NOMO-1 treated with DMSO at 0.1 percent for 48 hours (cell line): Measurements from ENCODE around the gene IMMP2L.
A peak's percentile ranks its signal among the peaks of the same experiment; 100 is the strongest.

Experiments used
- DNase-seq: peaks from one replicate; lab custom pipeline; 2025; ENCODE audit not compliant: unreplicated experiment; lab: John Stamatoyannopoulos, UW

The IMMP2L gene

DNA sequence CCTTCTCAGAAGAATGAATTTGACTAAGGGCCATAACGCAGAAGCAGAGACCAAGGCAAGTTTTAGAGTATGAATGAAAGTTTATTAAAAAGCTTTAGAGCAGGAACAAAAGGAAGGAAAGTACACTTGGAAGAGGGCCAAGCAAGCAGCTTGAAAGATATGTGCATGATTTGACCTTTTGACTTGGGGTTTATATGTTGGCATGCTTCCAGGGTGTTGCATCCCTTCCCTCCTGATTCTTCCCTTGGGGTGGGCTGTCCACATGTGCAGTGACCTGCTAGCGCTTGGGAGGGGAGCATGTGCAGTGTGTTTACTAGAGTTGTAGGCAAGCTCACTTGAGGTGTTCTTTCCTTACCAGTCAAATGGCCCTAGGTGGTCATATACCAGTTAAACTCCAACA lies 509.3 kb downstream of the IMMP2L start:
- DNase-seq, result no peak

DNA sequence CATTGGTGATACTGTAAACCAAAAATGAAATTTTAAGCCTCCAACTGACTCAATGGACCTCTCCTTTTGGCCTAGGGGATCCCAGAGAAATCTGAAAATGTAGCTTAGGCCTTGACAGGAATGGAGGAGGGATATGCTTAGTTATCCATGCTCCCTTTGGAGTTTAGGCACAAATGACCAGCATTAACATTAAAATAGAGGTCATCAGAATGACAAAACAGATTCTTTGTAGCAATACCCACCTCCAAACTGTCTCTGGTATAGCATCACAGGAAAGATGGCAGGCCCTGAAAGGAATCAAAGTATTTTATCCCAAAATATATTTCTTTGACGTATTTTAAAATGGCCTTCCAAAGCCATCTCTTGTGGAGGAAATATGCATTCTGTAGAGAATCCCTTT lies 510.5 kb downstream of the IMMP2L start:
- DNase-seq, result no peak

DNA sequence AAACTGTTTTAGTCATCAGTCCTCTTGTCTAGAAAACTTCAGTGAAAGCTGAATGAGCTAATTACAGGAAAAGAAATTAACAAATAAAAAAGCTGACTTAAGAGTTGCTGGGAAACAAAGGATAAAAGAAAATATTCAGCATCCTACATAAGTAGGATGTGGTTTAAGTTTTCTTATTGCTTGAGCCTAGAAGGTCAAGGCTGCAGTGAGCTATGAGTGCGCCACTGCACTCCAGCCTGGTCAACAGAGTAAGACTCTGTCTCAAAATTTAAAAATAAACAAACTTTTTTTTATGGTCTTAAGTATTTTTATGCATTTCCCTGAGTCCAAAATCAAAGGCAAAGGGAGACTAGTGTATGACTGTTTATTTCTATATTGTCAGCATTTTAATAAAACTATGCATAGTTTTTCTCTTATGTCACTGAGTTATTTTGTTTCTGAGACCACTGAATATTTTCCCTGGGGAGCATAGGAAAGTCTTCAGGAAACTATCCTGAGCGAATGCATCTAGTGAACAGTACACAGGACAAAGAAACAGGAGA lies 511.3 kb downstream of the IMMP2L start:
- no peak for DNase-seq

DNA sequence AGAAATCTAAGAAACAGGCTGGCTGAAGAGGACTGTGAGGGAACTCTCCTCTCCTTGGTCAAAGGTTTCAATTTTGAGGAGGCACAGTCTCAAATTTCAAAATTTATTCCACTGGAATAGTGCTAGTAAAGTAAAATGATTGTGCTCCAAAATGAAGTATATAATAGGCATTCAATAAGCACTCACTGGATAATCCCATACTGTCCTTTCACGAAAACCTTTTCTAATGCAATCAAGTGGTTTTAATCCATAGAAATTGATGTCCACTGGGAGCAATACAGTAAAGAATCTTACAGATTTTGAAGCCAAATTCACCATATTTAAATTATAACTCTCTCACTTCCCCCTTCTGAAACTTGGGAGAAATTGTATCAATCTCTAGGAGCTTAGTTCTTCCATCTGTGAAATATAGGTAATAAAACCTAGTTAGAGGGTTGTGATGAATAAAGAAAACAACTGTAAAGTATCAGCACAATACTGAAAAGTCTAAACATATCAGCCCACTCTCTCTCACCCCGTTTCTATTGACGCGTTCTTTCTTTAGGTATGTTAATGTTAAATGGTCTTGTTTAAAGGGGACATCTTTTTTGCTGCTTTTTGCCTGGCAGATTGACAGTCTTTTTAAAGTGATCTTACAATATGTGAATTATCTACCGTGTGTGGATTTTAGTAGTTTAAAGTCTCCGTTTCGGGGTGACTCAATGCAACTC lies 512.2 kb downstream of the IMMP2L start:
- DNase-seq, result no peak

DNA sequence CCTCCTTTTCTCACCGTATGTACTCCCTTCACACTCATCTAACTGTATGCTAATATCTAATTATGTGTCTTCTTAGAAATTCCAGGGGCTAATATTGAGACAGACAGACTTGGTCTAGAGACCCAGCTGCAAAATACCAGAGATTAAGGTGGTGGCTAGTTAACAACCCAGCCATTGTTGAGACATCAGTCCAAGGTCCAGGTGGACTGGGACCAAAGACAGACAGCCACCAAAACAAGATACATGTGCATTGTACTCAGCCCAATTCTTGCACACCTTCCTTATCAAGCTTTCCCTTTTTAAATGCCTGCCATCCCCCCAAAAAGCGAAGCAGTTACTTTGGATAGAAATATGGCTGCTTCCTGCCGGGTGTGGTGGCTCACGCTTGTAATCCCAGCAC lies 514.7 kb downstream of the IMMP2L start:
- no peak for DNase-seq

DNA sequence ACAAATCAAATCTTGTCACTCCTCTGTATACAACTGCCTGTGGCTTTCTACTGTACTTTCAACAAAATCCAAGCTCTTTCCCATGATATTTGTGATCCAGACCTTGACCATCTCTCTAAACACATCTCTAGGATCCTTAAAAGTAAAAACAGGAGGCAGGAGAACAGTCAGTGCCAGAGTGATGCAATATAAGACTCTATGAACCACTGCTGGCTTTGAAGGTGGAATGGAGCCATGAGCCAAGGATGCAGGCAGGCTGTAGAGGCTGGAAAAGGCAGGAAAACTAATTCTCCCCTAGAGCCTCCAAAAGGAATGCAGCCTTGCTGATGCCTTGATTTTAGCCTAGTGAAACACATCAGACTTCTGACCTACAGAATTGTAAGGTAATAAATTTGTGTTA lies 516.8 kb downstream of the IMMP2L start:
- DNase-seq, result no peak

DNA sequence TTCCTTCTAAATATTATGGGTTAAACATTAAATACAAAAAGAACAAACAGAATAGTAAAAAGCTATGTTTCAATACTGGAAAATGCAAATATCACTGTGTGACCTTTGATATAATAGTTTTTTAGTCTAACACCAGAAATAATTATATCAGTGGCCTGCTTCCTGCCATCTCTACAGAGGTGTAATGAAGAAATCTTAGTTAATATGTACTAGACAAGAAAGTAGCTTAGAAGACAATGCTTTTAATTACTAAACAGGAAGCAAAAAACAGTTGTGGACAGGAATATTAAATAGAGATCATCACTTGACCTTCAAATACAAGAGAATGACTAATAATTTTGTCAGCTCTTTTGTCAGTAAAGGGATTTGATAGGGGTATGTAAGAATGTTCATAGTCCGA lies 518.7 kb downstream of the IMMP2L start:
- no peak for DNase-seq

DNA sequence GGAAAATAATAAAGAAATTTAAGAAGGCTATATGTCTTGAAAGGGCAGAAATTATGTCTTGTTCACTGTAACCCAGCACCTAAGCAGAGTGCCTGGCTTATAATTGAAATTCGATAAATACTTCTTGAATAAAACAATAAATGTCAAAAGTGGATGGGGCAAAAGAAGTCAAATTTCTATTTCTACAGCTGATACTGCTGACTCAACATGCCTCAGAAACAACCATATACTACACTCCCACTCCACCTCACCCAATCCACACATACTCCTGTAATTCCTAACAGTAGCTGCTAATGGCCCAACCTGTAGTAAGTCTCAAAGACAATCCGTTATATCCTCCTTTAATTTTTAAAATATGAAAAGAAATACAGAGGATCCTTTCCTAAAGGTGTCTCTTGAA lies 519.5 kb downstream of the IMMP2L start:
- DNase-seq, result no peak

DNA sequence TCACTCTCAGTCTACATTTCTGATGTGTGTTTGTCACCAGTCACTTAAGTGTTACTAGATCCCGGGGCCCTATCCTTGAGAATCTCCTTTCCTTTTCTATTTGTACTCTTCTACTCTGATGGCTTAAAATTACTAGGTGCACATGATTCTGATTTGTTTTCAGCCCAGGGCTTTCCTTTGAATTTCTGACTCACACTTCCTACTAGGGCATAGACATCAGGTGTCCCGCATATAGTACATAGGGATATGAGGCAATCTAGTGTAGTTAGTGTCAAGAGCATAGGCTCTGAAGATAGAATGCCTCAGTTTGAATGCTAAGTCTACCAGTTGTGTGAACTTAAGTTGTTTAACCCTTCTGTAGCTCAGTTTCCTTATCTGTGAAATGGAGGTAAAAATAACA lies 520.7 kb downstream of the IMMP2L start:
- no peak for DNase-seq

DNA sequence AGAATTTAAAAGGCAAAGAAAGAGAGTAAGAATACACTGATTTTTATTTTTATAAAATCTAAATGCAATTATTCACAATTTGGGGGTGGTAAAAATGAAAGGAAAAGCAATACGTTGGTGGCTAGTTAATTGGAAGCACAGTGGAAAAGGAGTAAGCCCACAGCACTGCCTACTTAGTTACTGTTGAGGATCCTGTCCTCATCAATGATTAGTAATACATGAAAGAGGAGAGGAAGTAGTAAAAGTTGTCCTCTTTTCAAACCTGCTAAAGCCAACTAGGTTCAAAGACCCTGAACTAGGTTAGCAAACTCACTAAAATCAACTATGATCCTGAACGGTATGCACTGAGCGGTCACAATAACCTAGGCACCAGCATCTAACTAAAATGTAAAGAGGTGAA lies 524.1 kb downstream of the IMMP2L start:
- DNase-seq, result no peak

DNA sequence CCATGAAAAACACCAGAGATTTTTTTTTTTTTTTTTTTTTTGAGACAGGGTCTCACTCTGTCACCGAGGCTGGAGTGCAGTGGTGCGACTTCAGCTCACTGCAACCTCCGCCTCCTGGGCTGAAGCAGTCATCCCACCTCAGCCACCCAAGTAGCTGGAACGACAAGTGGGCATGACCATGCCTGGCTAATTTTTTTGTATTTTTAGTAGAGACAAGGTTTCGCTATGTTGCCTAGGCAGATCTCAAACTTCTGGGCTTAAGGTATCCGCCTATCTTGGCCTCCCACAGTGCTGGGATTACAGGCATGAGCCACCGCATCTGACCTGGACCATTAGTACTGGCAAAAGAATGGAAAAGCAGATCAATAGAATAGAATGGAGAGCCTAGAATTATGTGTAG lies 530.4 kb downstream of the IMMP2L start:
- DNase-seq, result no peak

DNA sequence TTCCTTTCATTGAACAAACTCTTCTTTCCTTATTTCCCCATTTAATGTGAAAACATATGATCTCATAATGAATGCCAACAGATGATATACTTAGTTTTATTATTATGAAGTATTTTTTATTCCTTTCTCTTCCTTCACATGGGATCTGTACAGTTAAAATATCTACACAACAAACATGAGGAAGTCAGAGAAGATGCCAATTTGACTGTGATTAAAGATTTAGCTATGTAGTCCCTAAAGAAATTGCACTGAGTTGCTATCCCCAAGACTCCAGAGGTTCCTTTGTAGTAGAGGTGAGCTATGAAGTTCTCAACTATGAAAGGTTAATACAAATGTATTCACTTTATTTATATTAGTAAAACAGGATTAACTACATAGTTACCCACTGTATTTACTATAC lies 532.0 kb downstream of the IMMP2L start:
- no peak for DNase-seq

DNA sequence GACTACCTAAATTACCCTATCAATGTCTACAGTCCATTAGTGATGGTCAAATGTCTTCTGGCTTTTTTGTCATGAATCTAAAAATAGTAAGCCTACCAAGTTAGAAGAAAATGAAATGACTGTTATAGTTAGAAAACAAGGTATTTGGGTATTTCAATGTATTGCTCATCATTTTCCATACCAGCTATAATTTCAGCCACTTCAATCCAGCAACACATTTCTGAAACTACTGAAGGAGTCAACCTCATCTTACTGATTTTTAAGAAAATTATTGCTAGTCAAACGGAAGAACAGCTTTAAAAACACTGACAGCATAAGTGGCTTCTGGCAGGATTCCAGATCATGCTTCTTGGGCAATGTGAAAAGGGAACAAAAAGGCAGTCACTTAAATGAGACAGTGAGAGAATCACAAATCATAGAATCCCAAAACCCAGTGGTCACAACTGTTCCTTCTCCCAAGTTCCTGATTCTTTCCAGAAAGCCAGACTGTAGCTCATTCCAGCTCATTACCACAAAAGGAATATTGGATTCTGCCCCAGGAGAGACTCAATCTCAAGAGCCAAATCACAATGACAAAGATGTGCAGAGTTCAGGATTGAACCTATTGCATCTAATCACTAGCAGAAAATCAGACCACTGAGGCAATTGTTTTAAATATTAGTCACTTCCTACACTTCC lies 532.6 kb downstream of the IMMP2L start:
- DNase-seq, result peak; percentile 46

DNA sequence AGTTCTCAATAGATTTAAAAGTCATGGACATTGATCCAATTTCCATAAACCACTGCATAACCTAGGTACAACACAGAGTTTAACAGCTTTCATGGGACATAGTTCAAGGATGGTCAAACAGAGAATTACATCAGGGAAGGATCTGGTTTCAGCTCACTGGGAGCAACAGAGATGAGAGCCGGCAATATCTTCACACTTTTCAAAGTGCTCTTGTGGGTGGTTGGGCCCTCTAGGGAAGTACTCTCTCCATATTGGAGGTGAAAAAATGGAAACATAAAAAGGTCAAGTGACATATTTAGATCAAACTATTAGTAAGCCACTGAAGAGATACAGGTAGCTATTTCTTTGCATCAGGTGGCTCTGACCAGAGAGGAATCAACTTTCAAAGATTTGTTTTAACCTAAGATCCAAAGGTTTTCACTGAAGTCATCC lies 533.1 kb downstream of the IMMP2L start:
- no peak for DNase-seq

DNA sequence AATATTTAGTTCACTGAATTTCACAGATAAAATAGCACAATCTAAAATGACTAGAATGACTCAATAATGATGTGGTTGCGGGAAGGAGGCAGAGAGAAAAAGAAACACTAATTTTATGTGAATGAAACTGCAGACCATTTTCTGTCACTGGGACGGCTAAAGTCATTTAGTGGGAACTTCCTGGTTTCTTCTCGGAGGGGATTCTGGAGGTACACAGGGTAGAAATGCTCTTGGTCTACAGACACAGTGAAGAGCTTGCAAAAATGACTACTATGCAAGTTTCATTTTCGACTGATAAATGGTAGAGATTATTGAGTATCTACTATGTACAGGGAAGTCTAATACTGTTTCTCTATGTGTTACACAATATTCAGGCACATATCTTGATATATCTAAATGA lies 534.9 kb downstream of the IMMP2L start:
- no peak for DNase-seq

DNA sequence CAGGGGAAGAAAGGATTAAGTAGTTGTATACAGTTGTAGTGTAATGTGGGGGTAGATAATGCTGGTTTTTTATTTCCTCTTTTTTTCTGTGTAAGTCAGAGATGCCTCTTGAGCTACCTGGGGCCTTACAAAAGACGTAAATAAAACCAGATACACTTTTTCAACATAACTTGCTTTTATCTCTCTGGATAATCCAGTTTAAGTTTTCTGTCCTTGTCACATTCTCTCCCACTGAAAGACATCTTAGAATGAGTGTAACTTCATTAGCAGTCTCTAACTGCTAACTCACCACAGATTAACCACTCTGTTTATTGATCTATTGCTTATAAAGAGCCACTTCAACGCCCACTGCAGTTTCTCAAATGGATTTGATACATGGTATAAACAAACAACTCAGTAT lies 535.5 kb downstream of the IMMP2L start:
- no peak for DNase-seq

DNA sequence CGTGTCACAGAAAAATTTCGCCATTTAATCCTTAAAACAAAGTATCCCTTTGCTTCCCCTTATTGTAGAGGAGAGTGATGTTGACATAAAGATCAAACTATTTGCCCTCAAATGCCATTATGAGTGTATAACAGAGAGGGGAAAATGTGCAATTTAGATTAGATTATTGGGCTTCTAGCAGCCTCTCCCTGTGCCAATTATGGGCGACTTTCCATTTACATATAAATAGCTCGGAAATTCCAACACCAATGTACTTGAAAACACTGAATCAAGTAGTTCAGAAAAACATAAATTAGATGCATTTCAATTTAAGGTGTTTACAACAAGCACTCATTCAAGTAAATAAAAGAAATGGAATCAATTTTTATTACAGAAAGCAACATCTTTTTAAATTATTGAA lies 535.9 kb downstream of the IMMP2L start:
- no peak for DNase-seq

DNA sequence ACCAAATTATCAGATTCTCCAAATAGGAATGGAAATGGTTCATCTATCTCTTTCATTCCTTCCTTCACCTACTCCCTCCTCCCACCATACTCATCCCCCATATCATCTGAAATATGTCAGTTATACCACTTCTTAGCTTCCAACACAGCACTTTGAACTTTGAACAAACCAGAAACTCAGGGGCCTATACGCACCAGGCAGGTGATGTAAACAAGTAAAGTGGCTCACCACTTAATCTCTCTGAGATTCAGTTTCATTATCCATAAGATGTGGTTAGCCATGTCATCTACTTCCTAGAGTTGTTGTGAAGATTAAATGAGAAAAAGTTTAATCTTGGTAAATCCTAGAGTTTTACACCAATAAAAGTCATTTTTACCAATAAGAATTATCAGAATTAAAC lies 537.3 kb downstream of the IMMP2L start:
- no peak for DNase-seq

DNA sequence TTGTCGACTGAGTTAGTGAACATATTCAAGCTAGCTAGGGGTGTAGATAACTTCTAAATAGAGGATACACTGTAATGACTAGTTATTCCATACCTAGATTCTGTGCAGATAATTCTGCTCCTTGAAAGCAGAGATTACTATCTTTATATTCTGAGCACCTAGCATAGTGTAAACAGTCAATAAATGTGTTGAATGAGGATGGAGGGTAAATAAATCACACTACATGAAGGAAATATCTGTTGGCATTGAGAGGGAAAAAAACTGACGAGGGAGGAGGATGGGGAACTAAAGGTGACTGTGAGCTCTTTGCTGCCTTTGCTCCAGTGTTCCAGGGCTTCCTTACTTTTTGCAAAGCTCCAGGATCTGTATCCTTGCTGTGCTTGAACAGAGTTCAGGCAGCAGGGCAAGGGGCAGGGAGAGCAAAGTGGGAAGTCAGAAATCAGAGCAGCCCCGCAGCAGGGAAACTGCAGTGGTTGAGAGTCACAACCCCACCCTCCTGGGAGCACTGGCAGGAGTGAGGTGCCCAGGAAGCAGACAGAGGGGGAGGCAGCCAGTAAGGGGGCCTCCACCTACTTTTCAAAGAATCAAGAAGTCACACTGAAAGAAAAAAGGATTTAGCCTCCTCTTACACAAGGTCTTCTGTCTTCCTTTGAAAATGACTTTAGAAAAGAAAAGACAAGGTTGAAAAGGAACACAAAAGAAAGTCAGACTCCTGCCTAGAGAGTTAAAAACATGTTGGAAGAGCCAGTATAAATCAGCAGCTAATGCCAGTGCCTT lies 543.1 kb downstream of the IMMP2L start:
- no peak for DNase-seq

DNA sequence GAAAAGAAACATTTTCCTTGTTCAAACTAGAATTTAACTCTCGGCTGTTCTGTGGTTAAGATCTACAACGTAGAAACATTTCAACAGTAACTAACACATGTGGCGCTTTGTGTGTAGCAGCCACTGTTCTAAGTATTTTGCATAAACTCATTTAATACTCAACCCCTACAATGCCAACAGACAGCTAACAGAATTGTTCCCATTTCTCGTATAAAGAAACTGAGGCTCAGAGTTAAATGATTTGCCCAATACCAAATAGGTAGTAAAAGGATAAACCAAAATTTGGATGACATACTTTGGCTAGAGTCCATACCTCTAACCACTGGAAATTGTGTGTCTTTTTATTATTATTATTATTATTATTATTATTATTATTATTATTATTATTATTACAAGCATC lies 543.8 kb downstream of the IMMP2L start:
- no peak for DNase-seq

DNA sequence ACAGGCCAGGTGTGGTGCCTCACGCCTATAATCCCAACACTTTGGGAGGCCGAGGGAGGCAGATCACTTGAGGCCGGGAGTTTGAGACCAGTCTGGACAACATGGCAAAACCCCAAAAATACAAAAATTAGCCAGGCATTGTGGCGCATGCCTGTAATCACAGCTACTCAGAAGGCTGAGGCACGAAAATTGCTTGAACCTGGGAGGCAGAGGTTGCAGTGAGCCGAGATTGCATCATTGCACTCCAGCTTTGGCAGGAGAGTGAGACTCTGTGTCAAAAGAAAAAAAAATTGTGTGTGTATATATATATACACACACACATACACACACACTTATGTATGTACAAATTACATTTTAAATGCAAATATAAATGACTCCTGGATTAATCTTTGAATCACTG lies 548.2 kb downstream of the IMMP2L start:
- DNase-seq, result no peak
